Esophagus squamous epithelium (tissue), 4 donors: ENCODE results near the gene RDH13.

Experiments
- POLR2A ChIP-seq, 4 donors: fragments of 450-650 bp; IDR thresholded peaks; one replicate each; pipeline ENCODE4 v1.6.1; 2017; ENCODE audit warnings: antibody characterized with exemption in 4 of 4, mild to moderate bottlenecking in 4 of 4, moderate library complexity in 3 of 4
- TF ChIP-seq, protein P1 (sequence below), 6 experiments: fragments of 450-650 bp in 4 of 6; fragments of 200-600 bp in 2 of 6; sonication (generic) in 2 of 6; IDR thresholded peaks; one replicate each; pipeline ENCODE4 v1.5.1; 2016 to 2019; ENCODE audit warnings: antibody characterized with exemption in 6 of 6, mild to moderate bottlenecking in 4 of 6, moderate library complexity in 4 of 6

DNA sequence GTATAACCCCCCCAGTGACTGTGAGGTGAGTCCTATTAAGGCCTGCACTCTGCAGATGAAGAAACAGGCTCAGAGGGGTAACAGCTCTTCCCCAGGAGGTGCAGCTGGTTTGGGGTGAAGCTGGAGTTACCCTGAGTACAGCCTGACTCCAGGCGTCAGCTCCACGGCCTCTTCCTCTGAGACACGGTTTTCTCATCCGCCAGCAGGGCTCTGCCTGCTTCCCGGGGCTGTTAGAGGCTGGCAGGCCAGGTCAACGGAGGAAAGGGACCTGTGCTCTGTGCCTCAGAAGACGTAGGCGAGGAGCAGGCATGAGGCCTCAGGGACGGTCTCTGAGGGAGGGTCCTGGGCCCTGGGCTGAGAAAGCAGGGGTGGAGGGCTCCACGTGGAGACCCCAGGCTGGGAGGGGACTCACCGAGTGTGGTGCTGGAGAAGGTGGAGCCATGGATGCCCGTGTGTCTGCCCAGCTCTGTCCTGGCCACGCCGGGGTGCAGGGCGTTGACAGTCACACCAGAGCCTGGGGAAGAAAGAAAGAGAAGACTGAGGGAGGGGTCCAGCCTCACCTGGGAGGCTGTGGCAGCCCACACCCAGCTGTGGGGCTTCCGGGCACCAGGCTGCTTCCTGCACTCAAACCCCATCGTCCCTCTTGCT is 15.8 kb downstream of the RDH13 start:
- TF ChIP-seq POLR2A (IDR thresholded peaks at IDR 0.05): no peak
- TF ChIP-seq, protein P1, sequence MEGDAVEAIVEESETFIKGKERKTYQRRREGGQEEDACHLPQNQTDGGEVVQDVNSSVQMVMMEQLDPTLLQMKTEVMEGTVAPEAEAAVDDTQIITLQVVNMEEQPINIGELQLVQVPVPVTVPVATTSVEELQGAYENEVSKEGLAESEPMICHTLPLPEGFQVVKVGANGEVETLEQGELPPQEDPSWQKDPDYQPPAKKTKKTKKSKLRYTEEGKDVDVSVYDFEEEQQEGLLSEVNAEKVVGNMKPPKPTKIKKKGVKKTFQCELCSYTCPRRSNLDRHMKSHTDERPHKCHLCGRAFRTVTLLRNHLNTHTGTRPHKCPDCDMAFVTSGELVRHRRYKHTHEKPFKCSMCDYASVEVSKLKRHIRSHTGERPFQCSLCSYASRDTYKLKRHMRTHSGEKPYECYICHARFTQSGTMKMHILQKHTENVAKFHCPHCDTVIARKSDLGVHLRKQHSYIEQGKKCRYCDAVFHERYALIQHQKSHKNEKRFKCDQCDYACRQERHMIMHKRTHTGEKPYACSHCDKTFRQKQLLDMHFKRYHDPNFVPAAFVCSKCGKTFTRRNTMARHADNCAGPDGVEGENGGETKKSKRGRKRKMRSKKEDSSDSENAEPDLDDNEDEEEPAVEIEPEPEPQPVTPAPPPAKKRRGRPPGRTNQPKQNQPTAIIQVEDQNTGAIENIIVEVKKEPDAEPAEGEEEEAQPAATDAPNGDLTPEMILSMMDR (IDR thresholded peaks at IDR 0.05): no peak
